Upper lobe of left lung (tissue), 4 donors: ENCODE measurements around the gene TP53TG5.

Experiments used
- POLR2A ChIP-seq, 4 donors: fragments of 450-650 bp; IDR thresholded peaks; one replicate each; pipeline ENCODE4 v1.5.1; 2016 to 2017; ENCODE audit warnings: antibody characterized with exemption in 4 of 4, mild to moderate bottlenecking in 2 of 4
- POLR2AphosphoS5 ChIP-seq, 2 donors: sonication (generic); formaldehyde crosslinking; IDR thresholded peaks; one replicate each; pipeline ENCODE4 v1.5.1; 2017; ENCODE audit warnings: antibody characterized with exemption in 2 of 2
- TF ChIP-seq, protein P1 (sequence below), 6 experiments: fragments of 450-650 bp in 4 of 6; fragments of 200-600 bp in 2 of 6; sonication (generic) in 2 of 6; IDR thresholded peaks; one replicate each; pipeline ENCODE4 v1.5.1; 2016 to 2019; ENCODE audit warnings: antibody characterized with exemption in 6 of 6

DNA sequence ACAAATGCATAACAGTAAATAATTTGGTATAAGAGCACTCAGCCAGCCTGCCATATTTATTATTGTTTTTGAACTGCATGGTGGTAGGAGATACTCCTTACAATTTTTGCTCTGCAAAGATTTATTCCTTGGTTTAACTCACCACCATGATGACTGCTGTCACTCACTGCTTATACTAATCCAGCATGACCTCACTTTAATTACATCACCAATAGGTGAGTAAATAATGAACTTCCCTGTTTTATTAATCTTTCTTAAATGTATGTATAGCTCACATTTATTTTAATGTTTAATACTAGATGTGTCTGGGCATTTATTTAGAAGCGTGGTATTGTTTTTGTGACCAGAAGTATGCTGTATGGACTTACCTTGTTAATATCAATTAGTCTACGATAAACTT, 12.8 kb upstream of the TP53TG5 start:
- TF ChIP-seq, protein P1, sequence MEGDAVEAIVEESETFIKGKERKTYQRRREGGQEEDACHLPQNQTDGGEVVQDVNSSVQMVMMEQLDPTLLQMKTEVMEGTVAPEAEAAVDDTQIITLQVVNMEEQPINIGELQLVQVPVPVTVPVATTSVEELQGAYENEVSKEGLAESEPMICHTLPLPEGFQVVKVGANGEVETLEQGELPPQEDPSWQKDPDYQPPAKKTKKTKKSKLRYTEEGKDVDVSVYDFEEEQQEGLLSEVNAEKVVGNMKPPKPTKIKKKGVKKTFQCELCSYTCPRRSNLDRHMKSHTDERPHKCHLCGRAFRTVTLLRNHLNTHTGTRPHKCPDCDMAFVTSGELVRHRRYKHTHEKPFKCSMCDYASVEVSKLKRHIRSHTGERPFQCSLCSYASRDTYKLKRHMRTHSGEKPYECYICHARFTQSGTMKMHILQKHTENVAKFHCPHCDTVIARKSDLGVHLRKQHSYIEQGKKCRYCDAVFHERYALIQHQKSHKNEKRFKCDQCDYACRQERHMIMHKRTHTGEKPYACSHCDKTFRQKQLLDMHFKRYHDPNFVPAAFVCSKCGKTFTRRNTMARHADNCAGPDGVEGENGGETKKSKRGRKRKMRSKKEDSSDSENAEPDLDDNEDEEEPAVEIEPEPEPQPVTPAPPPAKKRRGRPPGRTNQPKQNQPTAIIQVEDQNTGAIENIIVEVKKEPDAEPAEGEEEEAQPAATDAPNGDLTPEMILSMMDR (IDR thresholded peaks at IDR 0.05) = no peak
- TF ChIP-seq POLR2A (IDR thresholded peaks at IDR 0.05) (no peak), POLR2AphosphoS5 (IDR thresholded peaks at IDR 0.05) (no peak)
